Measurements from ENCODE around the gene GPR35.

GPR35 gene

DNA sequence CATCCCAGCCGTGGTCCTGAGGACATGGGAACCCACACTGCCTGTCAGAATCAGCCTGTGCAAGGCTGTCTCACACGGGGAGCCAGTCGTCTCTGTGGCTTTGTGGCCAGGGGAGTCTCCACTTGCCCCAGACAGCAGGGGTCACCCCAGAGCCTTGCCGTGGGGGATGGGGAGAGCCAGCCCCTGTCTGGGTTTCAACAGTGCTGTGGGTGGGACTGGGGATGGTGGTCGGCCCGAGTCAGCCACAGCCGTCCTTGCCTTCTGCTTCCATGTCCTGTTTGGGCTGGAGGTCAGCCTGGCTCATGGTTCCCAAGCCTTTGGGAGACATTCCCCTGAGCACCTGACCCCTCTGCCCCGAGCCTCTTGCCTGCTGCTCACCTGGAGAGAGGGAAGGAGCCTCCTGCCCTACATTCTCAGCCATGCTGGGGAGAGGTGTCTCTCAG lies 19.6 kb downstream of the GPR35 start (continued):
- no peak for TF ChIP-seq SNAI2 (CRISPR knock-in tag; IDR thresholded peaks at IDR 0.05)
- no peak for TF ChIP-seq CSDC2 (CRISPR knock-in tag; IDR thresholded peaks at IDR 0.05)
- no peak for TF ChIP-seq ZC3H10 (CRISPR knock-in tag; IDR thresholded peaks at IDR 0.05)
- no peak for TF ChIP-seq ZNF70 (CRISPR knock-in tag; IDR thresholded peaks at IDR 0.05)
- TF ChIP-seq ZFP30 (CRISPR knock-in tag; IDR thresholded peaks at IDR 0.05) = no peak
- TF ChIP-seq ISL1 (CRISPR knock-in tag; IDR thresholded peaks at IDR 0.05) = no peak

DNA sequence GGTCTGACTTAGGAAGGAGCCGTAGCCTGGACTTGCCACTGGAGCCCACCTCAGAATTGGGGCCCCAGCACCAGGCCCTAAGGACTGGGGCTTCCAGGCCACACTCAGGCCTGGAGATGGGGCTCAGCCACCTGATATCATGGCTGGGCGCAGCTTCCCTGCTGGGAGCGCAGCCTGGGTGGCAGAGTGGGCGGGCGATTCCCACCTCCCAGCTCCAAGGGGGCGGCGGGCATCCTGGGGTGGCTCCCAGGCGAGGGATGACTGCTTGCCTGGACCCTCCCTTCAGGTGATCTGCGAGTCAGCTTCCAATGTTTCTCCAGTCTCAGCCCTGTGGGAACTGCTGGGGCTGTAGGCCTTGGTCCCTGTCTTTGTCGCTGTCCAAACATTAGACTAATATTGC lies 20.1 kb downstream of the GPR35 start:
- TF ChIP-seq GLIS3 (CRISPR knock-in tag; IDR thresholded peaks at IDR 0.05) = no peak
- TF ChIP-seq, protein P1, sequence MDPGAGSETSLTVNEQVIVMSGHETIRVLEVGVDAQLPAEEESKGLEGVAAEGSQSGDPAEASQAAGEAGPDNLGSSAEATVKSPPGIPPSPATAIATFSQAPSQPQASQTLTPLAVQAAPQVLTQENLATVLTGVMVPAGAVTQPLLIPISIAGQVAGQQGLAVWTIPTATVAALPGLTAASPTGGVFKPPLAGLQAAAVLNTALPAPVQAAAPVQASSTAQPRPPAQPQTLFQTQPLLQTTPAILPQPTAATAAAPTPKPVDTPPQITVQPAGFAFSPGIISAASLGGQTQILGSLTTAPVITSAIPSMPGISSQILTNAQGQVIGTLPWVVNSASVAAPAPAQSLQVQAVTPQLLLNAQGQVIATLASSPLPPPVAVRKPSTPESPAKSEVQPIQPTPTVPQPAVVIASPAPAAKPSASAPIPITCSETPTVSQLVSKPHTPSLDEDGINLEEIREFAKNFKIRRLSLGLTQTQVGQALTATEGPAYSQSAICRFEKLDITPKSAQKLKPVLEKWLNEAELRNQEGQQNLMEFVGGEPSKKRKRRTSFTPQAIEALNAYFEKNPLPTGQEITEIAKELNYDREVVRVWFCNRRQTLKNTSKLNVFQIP (CRISPR knock-in tag; IDR thresholded peaks at IDR 0.05; ENCODE audit: borderline replicate concordance, low read depth) = no peak
- TF ChIP-seq ZFP30 (CRISPR knock-in tag; IDR thresholded peaks at IDR 0.05) = no peak
- no peak for TF ChIP-seq ZNF70 (CRISPR knock-in tag; IDR thresholded peaks at IDR 0.05)
- TF ChIP-seq ESRRG (CRISPR knock-in tag; IDR thresholded peaks at IDR 0.05) = no peak
- no peak for TF ChIP-seq ZNF565 (CRISPR knock-in tag; conservative IDR thresholded peaks at IDR 0.05; ENCODE audit: low read depth)
- no peak for ATAC-seq

DNA sequence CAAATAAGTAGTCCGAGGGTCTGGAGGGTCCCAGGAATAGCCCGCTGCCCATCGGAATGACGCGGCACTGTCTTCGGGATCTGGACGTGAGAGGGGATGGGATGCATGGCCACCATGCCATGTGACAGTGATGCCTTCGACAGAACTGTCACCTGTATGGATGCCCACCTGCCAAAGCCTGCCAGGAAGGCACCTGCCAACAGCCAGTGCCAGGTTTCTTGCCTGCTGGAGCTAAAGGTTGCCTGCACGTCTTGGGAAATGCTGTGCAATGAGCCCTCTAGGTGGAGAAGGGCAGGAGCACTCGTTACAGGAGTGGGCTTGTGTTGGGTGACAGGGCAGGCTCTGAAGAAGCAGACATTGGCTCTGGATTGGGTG lies 20.5 kb downstream of the GPR35 start:
- TF ChIP-seq ZFP30 (CRISPR knock-in tag; IDR thresholded peaks at IDR 0.05) (no peak), BACH2 (CRISPR knock-in tag; IDR thresholded peaks at IDR 0.05; ENCODE audit: borderline replicate concordance) (no peak), ZNF70 (CRISPR knock-in tag; IDR thresholded peaks at IDR 0.05) (no peak), ZC3H10 (CRISPR knock-in tag; IDR thresholded peaks at IDR 0.05) (no peak), CSDC2 (CRISPR knock-in tag; IDR thresholded peaks at IDR 0.05) (no peak), ZNF565 (CRISPR knock-in tag; conservative IDR thresholded peaks at IDR 0.05; ENCODE audit: low read depth) (no peak), ZFP3 (CRISPR knock-in tag; IDR thresholded peaks at IDR 0.05) (no peak), TOX (CRISPR knock-in tag; IDR thresholded peaks at IDR 0.05; ENCODE audit: borderline replicate concordance) (no peak), RARB (CRISPR knock-in tag; IDR thresholded peaks at IDR 0.05) (no peak), OSR1 (CRISPR knock-in tag; IDR thresholded peaks at IDR 0.05) (no peak), PPARA (CRISPR knock-in tag; IDR thresholded peaks at IDR 0.05; ENCODE audit: borderline replicate concordance) (no peak)
- TF ChIP-seq, protein P1 (CRISPR knock-in tag; IDR thresholded peaks at IDR 0.05; ENCODE audit: borderline replicate concordance, low read depth) = no peak
- TF ChIP-seq, protein P2, sequence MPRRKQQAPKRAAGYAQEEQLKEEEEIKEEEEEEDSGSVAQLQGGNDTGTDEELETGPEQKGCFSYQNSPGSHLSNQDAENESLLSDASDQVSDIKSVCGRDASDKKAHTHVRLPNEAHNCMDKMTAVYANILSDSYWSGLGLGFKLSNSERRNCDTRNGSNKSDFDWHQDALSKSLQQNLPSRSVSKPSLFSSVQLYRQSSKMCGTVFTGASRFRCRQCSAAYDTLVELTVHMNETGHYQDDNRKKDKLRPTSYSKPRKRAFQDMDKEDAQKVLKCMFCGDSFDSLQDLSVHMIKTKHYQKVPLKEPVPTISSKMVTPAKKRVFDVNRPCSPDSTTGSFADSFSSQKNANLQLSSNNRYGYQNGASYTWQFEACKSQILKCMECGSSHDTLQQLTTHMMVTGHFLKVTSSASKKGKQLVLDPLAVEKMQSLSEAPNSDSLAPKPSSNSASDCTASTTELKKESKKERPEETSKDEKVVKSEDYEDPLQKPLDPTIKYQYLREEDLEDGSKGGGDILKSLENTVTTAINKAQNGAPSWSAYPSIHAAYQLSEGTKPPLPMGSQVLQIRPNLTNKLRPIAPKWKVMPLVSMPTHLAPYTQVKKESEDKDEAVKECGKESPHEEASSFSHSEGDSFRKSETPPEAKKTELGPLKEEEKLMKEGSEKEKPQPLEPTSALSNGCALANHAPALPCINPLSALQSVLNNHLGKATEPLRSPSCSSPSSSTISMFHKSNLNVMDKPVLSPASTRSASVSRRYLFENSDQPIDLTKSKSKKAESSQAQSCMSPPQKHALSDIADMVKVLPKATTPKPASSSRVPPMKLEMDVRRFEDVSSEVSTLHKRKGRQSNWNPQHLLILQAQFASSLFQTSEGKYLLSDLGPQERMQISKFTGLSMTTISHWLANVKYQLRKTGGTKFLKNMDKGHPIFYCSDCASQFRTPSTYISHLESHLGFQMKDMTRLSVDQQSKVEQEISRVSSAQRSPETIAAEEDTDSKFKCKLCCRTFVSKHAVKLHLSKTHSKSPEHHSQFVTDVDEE (CRISPR knock-in tag; IDR thresholded peaks at IDR 0.05) = no peak
- TF ChIP-seq, protein P3, sequence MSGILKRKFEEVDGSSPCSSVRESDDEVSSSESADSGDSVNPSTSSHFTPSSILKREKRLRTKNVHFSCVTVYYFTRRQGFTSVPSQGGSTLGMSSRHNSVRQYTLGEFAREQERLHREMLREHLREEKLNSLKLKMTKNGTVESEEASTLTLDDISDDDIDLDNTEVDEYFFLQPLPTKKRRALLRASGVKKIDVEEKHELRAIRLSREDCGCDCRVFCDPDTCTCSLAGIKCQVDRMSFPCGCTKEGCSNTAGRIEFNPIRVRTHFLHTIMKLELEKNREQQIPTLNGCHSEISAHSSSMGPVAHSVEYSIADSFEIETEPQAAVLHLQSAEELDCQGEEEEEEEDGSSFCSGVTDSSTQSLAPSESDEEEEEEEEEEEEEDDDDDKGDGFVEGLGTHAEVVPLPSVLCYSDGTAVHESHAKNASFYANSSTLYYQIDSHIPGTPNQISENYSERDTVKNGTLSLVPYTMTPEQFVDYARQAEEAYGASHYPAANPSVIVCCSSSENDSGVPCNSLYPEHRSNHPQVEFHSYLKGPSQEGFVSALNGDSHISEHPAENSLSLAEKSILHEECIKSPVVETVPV (CRISPR knock-in tag; IDR thresholded peaks at IDR 0.05) = no peak
- no peak for ATAC-seq

DNA sequence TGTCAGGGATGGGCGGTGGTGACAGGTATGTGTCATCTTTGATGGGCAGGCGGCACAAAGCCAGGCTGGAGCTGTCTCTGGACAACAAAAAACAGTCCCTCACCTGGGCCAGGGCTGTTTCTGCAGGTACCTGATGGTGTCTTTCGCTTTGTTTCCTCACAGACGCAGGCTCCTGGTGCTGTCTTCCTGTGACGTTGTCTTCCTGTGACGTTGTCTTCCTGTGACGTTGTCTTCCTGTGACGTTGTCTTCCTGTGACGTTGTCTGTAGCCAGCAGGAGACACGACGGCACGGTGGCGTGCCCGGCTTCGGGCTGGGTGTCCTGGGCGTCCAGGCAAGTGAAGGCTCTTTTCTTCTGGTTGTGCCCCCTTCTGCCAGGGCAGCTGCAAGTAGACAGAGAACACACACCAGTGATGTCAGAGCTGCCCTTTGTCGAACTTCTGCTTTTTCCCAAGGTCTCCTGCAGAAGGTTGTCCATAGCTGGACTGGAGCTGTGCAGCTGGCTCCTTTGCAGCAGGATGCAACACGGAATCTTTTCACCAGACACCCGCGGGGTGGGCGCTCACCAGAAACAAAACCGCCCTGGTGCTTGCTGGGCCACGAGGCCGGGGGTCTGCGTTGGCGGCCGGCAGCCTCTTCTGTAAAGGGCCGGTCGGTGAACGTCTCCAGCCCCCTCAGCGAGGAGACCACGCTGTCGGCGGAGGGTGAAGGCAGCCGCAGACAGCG lies 21.1 kb downstream of the GPR35 start:
- ATAC-seq = no peak
- TF ChIP-seq ISL1 (CRISPR knock-in tag; IDR thresholded peaks at IDR 0.05) (no peak), TOX (CRISPR knock-in tag; IDR thresholded peaks at IDR 0.05; ENCODE audit: borderline replicate concordance) (no peak), PPARA (CRISPR knock-in tag; IDR thresholded peaks at IDR 0.05; ENCODE audit: borderline replicate concordance) (no peak), ARNTL (CRISPR knock-in tag; IDR thresholded peaks at IDR 0.05; ENCODE audit: borderline replicate concordance, low read depth) (no peak), RARB (CRISPR knock-in tag; IDR thresholded peaks at IDR 0.05) (no peak)
- TF ChIP-seq, protein P2 (CRISPR knock-in tag; IDR thresholded peaks at IDR 0.05) = no peak
- TF ChIP-seq, protein P3 (CRISPR knock-in tag; IDR thresholded peaks at IDR 0.05) = no peak
- TF ChIP-seq, protein P4, sequence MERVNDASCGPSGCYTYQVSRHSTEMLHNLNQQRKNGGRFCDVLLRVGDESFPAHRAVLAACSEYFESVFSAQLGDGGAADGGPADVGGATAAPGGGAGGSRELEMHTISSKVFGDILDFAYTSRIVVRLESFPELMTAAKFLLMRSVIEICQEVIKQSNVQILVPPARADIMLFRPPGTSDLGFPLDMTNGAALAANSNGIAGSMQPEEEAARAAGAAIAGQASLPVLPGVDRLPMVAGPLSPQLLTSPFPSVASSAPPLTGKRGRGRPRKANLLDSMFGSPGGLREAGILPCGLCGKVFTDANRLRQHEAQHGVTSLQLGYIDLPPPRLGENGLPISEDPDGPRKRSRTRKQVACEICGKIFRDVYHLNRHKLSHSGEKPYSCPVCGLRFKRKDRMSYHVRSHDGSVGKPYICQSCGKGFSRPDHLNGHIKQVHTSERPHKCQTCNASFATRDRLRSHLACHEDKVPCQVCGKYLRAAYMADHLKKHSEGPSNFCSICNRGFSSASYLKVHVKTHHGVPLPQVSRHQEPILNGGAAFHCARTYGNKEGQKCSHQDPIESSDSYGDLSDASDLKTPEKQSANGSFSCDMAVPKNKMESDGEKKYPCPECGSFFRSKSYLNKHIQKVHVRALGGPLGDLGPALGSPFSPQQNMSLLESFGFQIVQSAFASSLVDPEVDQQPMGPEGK (CRISPR knock-in tag; IDR thresholded peaks at IDR 0.05; ENCODE audit: borderline replicate concordance) = no peak
